H1 (cell line): ENCODE results near the gene PCDHB14. TPM values are rescaled to one million over a fixed set of nuclear protein-coding genes. Genes with fewer than 3 reads are reported as not detected.

Source experiments
- CTCF ChIA-PET: fragments of 300-600 bp; sonication (Branson Sonifier 250); formaldehyde crosslinking; loops from one replicate; lab custom pipeline; 2021; ENCODE audit not compliant: partially characterized antibody; lab: Charles Lee
- POLR2A ChIA-PET: fragments of 300-600 bp; sonication (Branson Sonifier 250); formaldehyde crosslinking; loops from one replicate; lab custom pipeline; 2021; ENCODE audit warnings: inconsistent platforms; ENCODE audit not compliant: partially characterized antibody; lab: Charles Lee
- DNase-seq, 2 experiments: peaks; one replicate each; pipeline versions ENCODE4 v3.0.0 to v3.0.0-alpha.2; 2010 to 2022; ENCODE audit warnings: low spot score in 2 of 2, low read depth in 1 of 2, mixed read lengths in 1 of 2
- FAIRE-seq: peaks from 2 replicates; lab custom pipeline; 2011; peaks lifted over from hg19 to GRCh38; lab: Jason Lieb, UNC
- H2AFZ ChIP-seq: 2 replicates; pipeline ENCODE4 v1.8.1; 2012; ENCODE audit warnings: low read length, inconsistent platforms
- H2AK5ac ChIP-seq: 2 replicates; pipeline ENCODE4 v1.6.1; 2013; ENCODE audit warnings: low read depth, low read length
- H2BK120ac ChIP-seq: replicated peaks from 2 replicates; pipeline ENCODE3; 2013; ENCODE audit warnings: low read depth, low read length, inconsistent platforms
- H2BK12ac ChIP-seq: 2 replicates; pipeline ENCODE4 v1.6.1; 2013; ENCODE audit warnings: low read depth, low read length
- H2BK15ac ChIP-seq: 2 replicates; pipeline ENCODE4 v1.6.1; 2013; ENCODE audit warnings: low read length
- H2BK20ac ChIP-seq: 2 replicates; pipeline ENCODE4 v1.6.1; 2013; ENCODE audit warnings: low read length
- H2BK5ac ChIP-seq: 2 replicates; pipeline ENCODE4 v1.6.1; 2013; ENCODE audit warnings: low read depth, low read length
- H3K14ac ChIP-seq: 2 replicates; pipeline ENCODE4 v1.6.1; 2013; ENCODE audit warnings: inconsistent platforms; ENCODE audit not compliant: insufficient read length
- H3K18ac ChIP-seq: 2 replicates; pipeline ENCODE4 v1.6.1; 2013; ENCODE audit warnings: low read length; ENCODE audit errors: extremely low read depth
- H3K23ac ChIP-seq: 2 replicates; pipeline ENCODE4 v1.6.1; 2013; ENCODE audit warnings: inconsistent platforms; ENCODE audit not compliant: insufficient read length
- H3K23me2 ChIP-seq: 2 replicates; pipeline ENCODE4 v1.6.1; 2013; ENCODE audit warnings: low read depth, low read length
- H3K27ac ChIP-seq: 2 replicates; pipeline ENCODE4 v1.6.1; 2011; ENCODE audit warnings: low read depth, low read length, inconsistent platforms
- H3K27me3 ChIP-seq, 4 experiments: replicated peaks in 1 of 4; 1 replicate in 1 of 4; 2 replicates in 3 of 4; pipeline versions ENCODE4 v1.6.1 to v1.8.1; 2011 to 2013; ENCODE audit warnings: low read length in 3 of 4, mild to moderate bottlenecking in 3 of 4, inconsistent platforms in 2 of 4, mixed read lengths in 2 of 4, moderate library complexity in 1 of 4; ENCODE audit not compliant: control insufficient read depth in 3 of 4, insufficient read depth in 3 of 4; ENCODE audit errors: extremely low read depth in 1 of 4
- H3K36me3 ChIP-seq, 4 experiments: 2 replicates each; pipeline versions ENCODE4 v1.6.1 to v1.8.1; 2011 to 2013; ENCODE audit warnings: mild to moderate bottlenecking in 4 of 4, low read length in 3 of 4, moderate library complexity in 2 of 4, control low read depth in 1 of 4, inconsistent platforms in 1 of 4; ENCODE audit not compliant: insufficient read depth in 4 of 4, control insufficient read depth in 2 of 4
- H3K4ac ChIP-seq: replicated peaks from 2 replicates; pipeline ENCODE3; 2013; ENCODE audit warnings: low read length, low read depth, mixed read lengths, inconsistent platforms; ENCODE audit not compliant: insufficient read length
- H3K4me1 ChIP-seq, 4 experiments: replicated peaks in 1 of 4; 1 replicate in 1 of 4; 2 replicates in 3 of 4; pipeline versions ENCODE4 v1.6.1 to v1.8.1; 2011 to 2013; ENCODE audit warnings: low read length in 3 of 4, inconsistent platforms in 2 of 4, mixed read lengths in 1 of 4; ENCODE audit not compliant: insufficient read depth in 4 of 4, control insufficient read depth in 3 of 4
- H3K4me2 ChIP-seq, 2 experiments: 2 replicates each; pipeline versions ENCODE4 v1.6.1 to v1.8.1; 2011 to 2013; ENCODE audit warnings: low read depth in 2 of 2, low read length in 2 of 2, control low read depth in 1 of 2, inconsistent platforms in 1 of 2, mild to moderate bottlenecking in 1 of 2; ENCODE audit not compliant: insufficient read depth in 1 of 2
- H3K4me3 ChIP-seq, 4 experiments: fragments of 200-600, 300-600 bp in 1 of 4; sonication (generic), shearing (Covaris generic), sonication (Bioruptor Twin) in 1 of 4; 2 replicates each; pipeline versions ENCODE4 v1.5.1 to v1.8.1; 2011 to 2016; ENCODE audit warnings: low read length in 4 of 4, low read depth in 3 of 4, control low read depth in 2 of 4, inconsistent platforms in 2 of 4, mild to moderate bottlenecking in 2 of 4, mixed read lengths in 1 of 4, moderate library complexity in 1 of 4; ENCODE audit not compliant: insufficient read depth in 2 of 4; ENCODE audit errors: extremely low read depth in 1 of 4
- H3K56ac ChIP-seq: replicated peaks from 2 replicates; pipeline ENCODE3; 2013; ENCODE audit warnings: low read depth, mild to moderate bottlenecking, mixed read lengths, low read length, inconsistent platforms; ENCODE audit not compliant: insufficient read length
- H3K79me1 ChIP-seq: 2 replicates; pipeline ENCODE4 v1.6.1; 2013; ENCODE audit warnings: low read depth, low read length, control low read depth
- H3K79me2 ChIP-seq, 2 experiments: 2 replicates each; pipeline versions ENCODE4 v1.6.1 to v1.8.1; 2012 to 2013; ENCODE audit warnings: low read length in 2 of 2, mild to moderate bottlenecking in 2 of 2, inconsistent platforms in 1 of 2; ENCODE audit not compliant: insufficient read depth in 2 of 2, control insufficient read depth in 1 of 2
- H3K9ac ChIP-seq, 4 experiments: replicated peaks in 1 of 4; 1 replicate in 1 of 4; 2 replicates in 3 of 4; pipeline versions ENCODE4 v1.6.1 to v1.8.1; 2011 to 2013; ENCODE audit warnings: low read depth in 3 of 4, low read length in 3 of 4, control low read depth in 2 of 4, mild to moderate bottlenecking in 2 of 4, moderate library complexity in 2 of 4, inconsistent platforms in 1 of 4; ENCODE audit errors: extremely low read depth in 1 of 4
- H3K9me3 ChIP-seq, 2 experiments: 2 replicates each; pipeline versions ENCODE4 v1.6.1 to v1.8.1; 2012 to 2013; ENCODE audit warnings: mild to moderate bottlenecking in 2 of 2, moderate library complexity in 2 of 2, control low read depth in 1 of 2, inconsistent platforms in 1 of 2, low read depth in 1 of 2, low read length in 1 of 2, mixed read lengths in 1 of 2; ENCODE audit not compliant: insufficient read depth in 2 of 2
- H4K20me1 ChIP-seq, 2 experiments: replicated peaks in 1 of 2; 2 replicates each; pipeline versions ENCODE3 to v1.8.1; 2011 to 2013; ENCODE audit warnings: inconsistent platforms in 2 of 2, low read length in 2 of 2, mild to moderate bottlenecking in 1 of 2; ENCODE audit not compliant: insufficient read depth in 2 of 2, control insufficient read depth in 1 of 2
- H4K5ac ChIP-seq: 2 replicates; pipeline ENCODE4 v1.6.1; 2013; ENCODE audit warnings: low read length, low read depth, mixed read lengths, inconsistent platforms; ENCODE audit not compliant: insufficient read length
- H4K8ac ChIP-seq: 2 replicates; pipeline ENCODE4 v1.8.0; 2013; ENCODE audit warnings: mild to moderate bottlenecking, moderate library complexity, low read length, inconsistent platforms; ENCODE audit not compliant: insufficient read depth; ENCODE audit errors: extremely low read depth
- H4K91ac ChIP-seq: replicated peaks from 2 replicates; pipeline ENCODE3; 2013; ENCODE audit warnings: low read length, mixed read lengths, inconsistent platforms; ENCODE audit not compliant: insufficient read length
- ATF2 ChIP-seq: IDR thresholded peaks from 2 replicates; pipeline ENCODE4 v1.6.1; 2012; ENCODE audit warnings: low read length, inconsistent platforms
- CREB1 ChIP-seq: IDR thresholded peaks from 2 replicates; pipeline ENCODE4 v1.6.1; 2012; ENCODE audit warnings: inconsistent platforms
- NRF1 ChIP-seq: IDR thresholded peaks from 2 replicates; pipeline ENCODE4 v1.6.1; 2011; ENCODE audit warnings: mild to moderate bottlenecking, low read depth, low read length, improper control_type of control experiment
- POLR2A ChIP-seq, 2 experiments: IDR thresholded peaks; 1 replicate in 1 of 2; 2 replicates in 1 of 2; pipeline ENCODE4 v1.6.1; 2011; ENCODE audit warnings: low read depth in 2 of 2, low read length in 2 of 2, mild to moderate bottlenecking in 2 of 2; ENCODE audit errors: control extremely low read depth in 1 of 2
- SUZ12 ChIP-seq: fragments of 200-600 bp; sonication (generic); IDR thresholded peaks from 2 replicates; pipeline ENCODE4 v1.6.1; 2012; ENCODE audit warnings: mild to moderate bottlenecking, inconsistent platforms, low read length, moderate library complexity, mixed read lengths
- TEAD4 ChIP-seq: IDR thresholded peaks from 2 replicates; pipeline ENCODE4 v1.6.1; 2012; ENCODE audit warnings: low read depth, low read length, inconsistent platforms, mixed read lengths
- ZNF274 ChIP-seq: IDR thresholded peaks from 2 replicates; pipeline ENCODE4 v1.7.0; 2012; ENCODE audit warnings: low read length, borderline replicate concordance; ENCODE audit errors: extremely low read depth
- WGBS, 2 experiments: shearing (Covaris generic) in 1 of 2; methylation state at CpG; one replicate each; pipeline versions ENCODE4 v1.1.6 to v1.1.7; 2013 to 2015; ENCODE audit warnings: low lambda C conversion rate in 2 of 2, mixed read lengths in 2 of 2, inconsistent platforms in 1 of 2, low coverage in 1 of 2, missing lambda C conversion rate in 1 of 2; ENCODE audit not compliant: insufficient replicate concordance in 2 of 2, insufficient coverage in 1 of 2, insufficient read length in 1 of 2; ENCODE audit errors: extremely low coverage in 1 of 2, missing lambda C conversion rate in 1 of 2; 5-methylcytosine and 5-hydroxymethylcytosine counted together
- polyA plus RNA-seq, 7 experiments: library from polyadenylated mRNA; depleted of rRNA in 3 of 7; stranded (reverse) in 5 of 7; unstranded in 2 of 7; fragments of >200 nt in 5 of 7; fragments of 200-250 nt in 2 of 7; gene quantifications; 1 replicate in 5 of 7; 2 replicates in 1 of 7; 4 replicates in 1 of 7; pipeline versions ENCODE4 v1.2.1 to v1.2.3, GENCODE V29; 2011 to 2013; ENCODE audit warnings: missing spikeins in 2 of 7, mixed read lengths in 2 of 7
- total RNA-seq: library from RNA; stranded (reverse); fragmentation: NEBNext Ultra II Directional; extraction: Animal tissue kit (Norgen Biotek cat#: 25700); gene quantifications from 2 replicates; pipeline ENCODE4 v1.2.1, GENCODE V29; 2021

PCDHB14 gene
- total and polyA plus RNA-seq, 2 of the 8 experiments (the other 6 are each of a cell fraction or from before 2014, with no cell fraction given) = 2.7 TPM

- Histone ChIP-seq H3K56ac (no peak overlapping the region), H4K5ac (no peak overlapping the region), H3K9ac (no peak overlapping the region), H3K18ac (no peak overlapping the region), H4K91ac (no peak overlapping the region), H3K79me1 (no peaks in the 10 kb centered on the region), H3K27me3 (no peaks in the 10 kb centered on the region), H2BK12ac (no peak overlapping the region), H3K36me3 (no peaks in the 10 kb centered on the region; a peak in 2 of 8 replicates), H2BK15ac (no peak overlapping the region), H3K79me2 (no peaks in the 10 kb centered on the region), H3K4me2 (no peak overlapping the region), H2AK5ac (no peak overlapping the region), H3K23ac (no peak overlapping the region), H2AFZ (no peak overlapping the region), H3K4me3 (no peak overlapping the region), H3K4ac (no peak overlapping the region), H3K27ac (no peak overlapping the region), H4K8ac (no peak overlapping the region), H2BK20ac (no peak overlapping the region), H2BK5ac (no peak overlapping the region), H3K4me1 (no peaks in the 10 kb centered on the region), H4K20me1 (no peaks in the 10 kb centered on the region), H3K14ac (no peak overlapping the region), H3K9me3 (peaks cover 64 to 76% of the 10 kb centered on the region in 2 experiments), H3K23me2 (no peaks in the 10 kb centered on the region), H2BK120ac (no peak overlapping the region)
- WGBS, 2 experiments = 97% methylated on average over 1 of the region's 1 CpG; no CpG with 5 or more reads in 1 of the 2 experiments
- DNase-seq = no peak
- ChIA-PET POLR2A (no interaction called here), CTCF (interaction anchor here (0.7 to 2.5 kb wide), 5 partner anchors 15 to 262 kb away, joined by 3 to 8 read pairs (median 3); partner anchors contain the start of genes PCDHB15 and PCDHGA10)
- FAIRE-seq = no peak
- TF ChIP-seq POLR2A (IDR thresholded peaks at IDR 0.05; ENCODE audit: control extremely low read depth in 1 of 2, low read depth in 2 of 2, low read length in 2 of 2) = no peak
- TF ChIP-seq CREB1 = no peak
- no peak for TF ChIP-seq ATF2
- no peak for TF ChIP-seq SUZ12
- TF ChIP-seq TEAD4 = no peak
- no peak for TF ChIP-seq NRF1
- peak; percentile 80; the same call in 1 of the 2 replicates for TF ChIP-seq ZNF274
Observed at GRCh38 chr5:141261238-141261546, 38.0 kb downstream of the PCDHB14 start.
